Measurements from ENCODE around the gene PIK3C2G.

Gene PIK3C2G

GRCh38 chr12:18644564-18644963 lies 383.2 kb downstream of the PIK3C2G start:
- no peaks in the 10 kb centered on the region for H3K27me3 ChIP-seq (replicated peaks; ENCODE audit: control insufficient read depth, insufficient read depth, low read length)

DNA sequence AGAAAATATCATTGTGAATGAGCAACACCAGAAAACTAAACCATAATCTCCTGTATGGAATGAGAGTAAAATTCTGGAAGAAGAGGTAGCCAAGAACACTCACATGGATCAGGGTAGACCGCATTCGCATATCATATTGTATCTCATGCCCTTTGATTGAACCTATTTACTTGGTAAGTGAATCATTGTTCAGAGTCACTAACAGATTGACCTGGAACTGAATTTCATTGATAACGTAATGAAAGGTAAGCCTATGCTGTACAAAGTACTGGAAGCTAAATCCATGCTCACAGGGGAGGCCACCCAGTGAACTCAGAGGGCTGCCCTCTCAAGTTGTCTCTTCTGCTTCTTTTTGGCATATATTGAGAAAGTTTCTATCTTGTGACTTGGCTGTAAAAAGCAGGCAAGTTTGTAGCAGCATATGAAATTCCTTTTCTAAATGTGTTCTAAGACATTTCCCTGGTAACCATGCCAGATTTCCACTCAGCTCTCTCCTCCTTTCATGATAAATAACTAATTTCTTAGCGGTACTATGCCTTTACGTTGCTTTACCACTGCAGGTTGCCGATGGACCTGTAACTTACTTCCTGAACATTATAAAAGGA lies 385.1 kb downstream of the PIK3C2G start:
- no peak for DNase-seq (ENCODE audit: extremely low read depth, insufficient read length)
- Histone ChIP-seq H3K4me3 (replicated peaks; ENCODE audit: low read depth, low read length) (no peak overlapping the region), H3K36me3 (ENCODE audit: control insufficient read depth, insufficient read depth, low read length) (no peaks in the 10 kb centered on the region), H3K27me3 (replicated peaks; ENCODE audit: control insufficient read depth, insufficient read depth, low read length) (no peaks in the 10 kb centered on the region)
- TF ChIP-seq CTCF (IDR thresholded peaks at IDR 0.05; ENCODE audit: insufficient read depth, low read length, poor library complexity, severe bottlenecking): no peak

More at GRCh38 chr12:18644564-18644963, 383.2 kb downstream of the PIK3C2G start:
- no peak overlapping the region for H3K4me3 ChIP-seq (replicated peaks; ENCODE audit: low read depth, low read length)
- DNase-seq (ENCODE audit: extremely low read depth, insufficient read length): no peak
- TF ChIP-seq CTCF (IDR thresholded peaks at IDR 0.05; ENCODE audit: insufficient read depth, low read length, poor library complexity, severe bottlenecking): no peak
- no peaks in the 10 kb centered on the region for H3K36me3 ChIP-seq (ENCODE audit: control insufficient read depth, insufficient read depth, low read length)

GRCh38 chr12:18651525-18651924 lies 390.2 kb downstream of the PIK3C2G start:
- DNase-seq (ENCODE audit: extremely low read depth, insufficient read length): no peak
- H3K36me3 ChIP-seq (ENCODE audit: control insufficient read depth, insufficient read depth, low read length): no peaks in the 10 kb centered on the region
- H3K4me3 ChIP-seq (replicated peaks; ENCODE audit: low read depth, low read length): no peak overlapping the region
- no peak for TF ChIP-seq CTCF (IDR thresholded peaks at IDR 0.05; ENCODE audit: insufficient read depth, low read length, poor library complexity, severe bottlenecking)
- H3K27me3 ChIP-seq (replicated peaks; ENCODE audit: control insufficient read depth, insufficient read depth, low read length): no peaks in the 10 kb centered on the region

GRCh38 chr12:18652596-18652995 lies 391.3 kb downstream of the PIK3C2G start:
- no peaks in the 10 kb centered on the region for H3K27me3 ChIP-seq (replicated peaks; ENCODE audit: control insufficient read depth, insufficient read depth, low read length)
- no peak for TF ChIP-seq CTCF (IDR thresholded peaks at IDR 0.05; ENCODE audit: insufficient read depth, low read length, poor library complexity, severe bottlenecking)

DNA sequence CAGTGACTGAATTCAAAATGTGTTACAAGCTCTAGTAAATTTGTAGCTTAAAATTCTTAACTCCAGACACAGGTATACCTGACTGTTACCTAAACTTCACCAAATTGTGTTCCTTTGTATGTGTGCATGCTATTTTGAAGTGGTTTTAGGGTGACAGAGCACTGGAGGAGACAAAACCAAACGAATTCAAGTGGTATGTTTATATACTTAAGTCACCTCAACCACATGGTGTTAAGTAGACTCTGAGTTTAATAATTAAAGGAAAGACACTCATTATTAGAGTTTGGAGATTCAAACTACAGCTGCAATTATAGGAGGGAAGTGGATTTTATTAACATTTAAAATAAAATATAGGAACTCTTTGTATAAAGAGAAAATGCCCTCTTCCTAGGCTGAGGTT lies 392.1 kb downstream of the PIK3C2G start:
- no peaks in the 10 kb centered on the region for H3K36me3 ChIP-seq (ENCODE audit: control insufficient read depth, insufficient read depth, low read length)
- no peak for TF ChIP-seq CTCF (IDR thresholded peaks at IDR 0.05; ENCODE audit: insufficient read depth, low read length, poor library complexity, severe bottlenecking)
- no peak overlapping the region for H3K4me3 ChIP-seq (replicated peaks; ENCODE audit: low read depth, low read length)
- no peaks in the 10 kb centered on the region for H3K27me3 ChIP-seq (replicated peaks; ENCODE audit: control insufficient read depth, insufficient read depth, low read length)
- no peak for DNase-seq (ENCODE audit: extremely low read depth, insufficient read length)

More at GRCh38 chr12:18652596-18652995, 391.3 kb downstream of the PIK3C2G start:
- Histone ChIP-seq H3K36me3 (ENCODE audit: control insufficient read depth, insufficient read depth, low read length) (no peaks in the 10 kb centered on the region), H3K4me3 (replicated peaks; ENCODE audit: low read depth, low read length) (no peak overlapping the region)
- no peak for DNase-seq (ENCODE audit: extremely low read depth, insufficient read length)

DNA sequence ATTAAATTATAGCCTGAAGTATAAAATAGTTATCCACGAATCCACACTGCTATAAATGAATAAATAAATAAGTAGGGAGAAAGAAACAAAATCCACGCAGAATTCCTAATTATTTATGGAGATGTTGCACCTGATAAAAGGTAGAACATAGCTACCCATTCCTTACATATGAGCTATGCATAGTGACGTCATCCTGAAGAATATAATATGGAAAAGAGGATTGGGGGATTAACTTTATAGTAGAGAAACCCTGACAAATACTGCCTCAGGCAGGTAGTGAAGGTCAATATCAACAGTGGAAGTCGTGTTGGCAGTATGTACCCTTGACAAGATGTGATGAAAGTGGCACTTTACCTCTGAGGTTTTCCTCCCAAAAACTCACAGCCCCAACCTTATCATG lies 394.0 kb downstream of the PIK3C2G start:
- H3K4me3 ChIP-seq (replicated peaks; ENCODE audit: low read depth, low read length): no peak overlapping the region
- H3K27me3 ChIP-seq (replicated peaks; ENCODE audit: control insufficient read depth, insufficient read depth, low read length): no peaks in the 10 kb centered on the region
- no peaks in the 10 kb centered on the region for H3K36me3 ChIP-seq (ENCODE audit: control insufficient read depth, insufficient read depth, low read length)
- no peak for DNase-seq (ENCODE audit: extremely low read depth, insufficient read length)
- TF ChIP-seq CTCF (IDR thresholded peaks at IDR 0.05; ENCODE audit: insufficient read depth, low read length, poor library complexity, severe bottlenecking): no peak

Data from GM06990 (cell line).